IMR-90 (cell line): ENCODE results near the gene DHRS3. TPM values are rescaled to one million over a fixed set of nuclear protein-coding genes. Genes with fewer than 3 reads are reported as not detected.

ENCODE experiments used
- ATAC-seq: fragments of 200-7000 bp; cut with Tn5 transposase; 2 replicates; pipeline ENCODE4 v1.9.1; 2020; ENCODE audit warnings: low read depth, mild to moderate bottlenecking, moderate library complexity
- BruUV-seq: library from RNA; stranded (reverse); fragments of 400-500 nt; replicated peaks from 2 replicates; lab custom pipeline; 2021; lab: Mats Ljungman, UMichigan
- CTCF ChIA-PET: fragments of 300-600 bp; formaldehyde crosslinking; extraction: SDS; loops from one replicate; lab custom pipeline; 2021; ENCODE audit warnings: antibody characterized with exemption; lab: Yijun Ruan, JAX
- POLR2A ChIA-PET: fragments of 300-600 bp; sonication (Branson Sonifier 250); formaldehyde crosslinking; loops from one replicate; lab custom pipeline; 2022; ENCODE audit warnings: antibody characterized with exemption; ENCODE audit not compliant: unreplicated experiment; lab: Charles Lee
- DNase-seq: peaks from one replicate; pipeline ENCODE4 v3.0.0; 2013
- H2AFZ ChIP-seq: replicated peaks from 2 replicates; pipeline ENCODE3; 2013; ENCODE audit warnings: low read length, mild to moderate bottlenecking; ENCODE audit not compliant: poor library complexity
- H2AK5ac ChIP-seq: 2 replicates; pipeline ENCODE4 v1.6.1; 2013; ENCODE audit warnings: low read depth, low read length, inconsistent platforms
- H2AK9ac ChIP-seq: replicated peaks from 2 replicates; pipeline ENCODE3; 2013; ENCODE audit warnings: mild to moderate bottlenecking, low read depth, low read length, moderate library complexity; ENCODE audit not compliant: poor library complexity
- H2BK120ac ChIP-seq: 2 replicates; pipeline ENCODE4 v1.6.1; 2013; ENCODE audit warnings: low read depth, low read length, inconsistent platforms
- H2BK15ac ChIP-seq: 3 replicates; pipeline ENCODE4 v1.6.1; 2013; ENCODE audit warnings: low read depth, low read length, inconsistent platforms
- H2BK20ac ChIP-seq: 2 replicates; pipeline ENCODE4 v1.6.1; 2013; ENCODE audit warnings: low read depth, mild to moderate bottlenecking, inconsistent platforms, low read length, moderate library complexity
- H2BK5ac ChIP-seq: 2 replicates; pipeline ENCODE4 v1.6.1; 2013; ENCODE audit warnings: mild to moderate bottlenecking, low read depth, low read length, inconsistent platforms; ENCODE audit not compliant: poor library complexity, severe bottlenecking
- H3K14ac ChIP-seq: replicated peaks from 2 replicates; pipeline ENCODE4 v1.6.1; 2013; ENCODE audit warnings: low read depth, low read length, inconsistent platforms
- H3K18ac ChIP-seq: 2 replicates; pipeline ENCODE4 v1.6.1; 2013; ENCODE audit warnings: low read depth, low read length, control low read depth
- H3K23ac ChIP-seq: 2 replicates; pipeline ENCODE4 v1.6.1; 2013; ENCODE audit warnings: low read depth, low read length, inconsistent platforms
- H3K27ac ChIP-seq: 2 replicates; pipeline ENCODE4 v1.5.1; 2013; ENCODE audit warnings: mild to moderate bottlenecking, control low read depth, low read length; ENCODE audit not compliant: insufficient read depth
- H3K27me3 ChIP-seq: 2 replicates; pipeline ENCODE4 v1.6.1; 2013; ENCODE audit warnings: low read length; ENCODE audit not compliant: control insufficient read depth, insufficient read depth
- H3K36me3 ChIP-seq: 2 replicates; pipeline ENCODE4 v1.6.1; 2013; ENCODE audit warnings: low read length, mixed read lengths; ENCODE audit not compliant: control insufficient read depth, insufficient read depth
- H3K4ac ChIP-seq: 2 replicates; pipeline ENCODE4 v1.6.1; 2013; ENCODE audit warnings: low read depth, low read length, inconsistent platforms
- H3K4me1 ChIP-seq: 2 replicates; pipeline ENCODE4 v1.6.1; 2013; ENCODE audit warnings: low read length, mixed read lengths; ENCODE audit not compliant: control insufficient read depth, insufficient read depth
- H3K4me2 ChIP-seq: 2 replicates; pipeline ENCODE4 v1.6.1; 2013; ENCODE audit warnings: low read depth, mild to moderate bottlenecking, control low read depth, low read length, moderate library complexity
- H3K4me3 ChIP-seq: 2 replicates; pipeline ENCODE4 v1.5.1; 2013; ENCODE audit warnings: low read depth, mild to moderate bottlenecking, control low read depth, low read length, moderate library complexity; ENCODE audit not compliant: insufficient read depth
- H3K56ac ChIP-seq: 2 replicates; pipeline ENCODE4 v1.6.1; 2013; ENCODE audit warnings: low read length, inconsistent platforms; ENCODE audit not compliant: insufficient read depth; ENCODE audit errors: extremely low read depth
- H3K79me1 ChIP-seq, 2 experiments: 2 replicates each; pipeline ENCODE4 v1.6.1; 2013; ENCODE audit warnings: low read length in 2 of 2, inconsistent platforms in 1 of 2, low read depth in 1 of 2
- H3K9ac ChIP-seq: 2 replicates; pipeline ENCODE4 v1.6.1; 2013; ENCODE audit warnings: low read depth, low read length, control low read depth
- H3K9me1 ChIP-seq: 2 replicates; pipeline ENCODE4 v1.6.1; 2013; ENCODE audit warnings: low read length, inconsistent platforms; ENCODE audit not compliant: insufficient read depth
- H3K9me3 ChIP-seq: 2 replicates; pipeline ENCODE4 v1.6.1; 2013; ENCODE audit warnings: low read length; ENCODE audit not compliant: control insufficient read depth, insufficient read depth
- H4K20me1 ChIP-seq: 2 replicates; pipeline ENCODE4 v1.6.1; 2013; ENCODE audit warnings: low read length, inconsistent platforms; ENCODE audit not compliant: insufficient read depth
- H4K5ac ChIP-seq: 2 replicates; pipeline ENCODE4 v1.6.1; 2013; ENCODE audit warnings: mild to moderate bottlenecking, low read depth, low read length, control low read depth
- H4K8ac ChIP-seq, 2 experiments: 2 replicates each; pipeline ENCODE4 v1.6.1; 2013; ENCODE audit warnings: low read depth in 2 of 2, low read length in 2 of 2, control low read depth in 1 of 2, inconsistent platforms in 1 of 2
- H4K91ac ChIP-seq: 2 replicates; pipeline ENCODE4 v1.6.1; 2013; ENCODE audit warnings: low read depth, low read length, inconsistent platforms; ENCODE audit not compliant: insufficient read depth
- BHLHE40 ChIP-seq: fragments of 150-350 bp; IDR thresholded peaks from 2 replicates; pipeline ENCODE4 v1.6.1; 2016; ENCODE audit warnings: mild to moderate bottlenecking, low read depth, low read length
- CHD1 ChIP-seq: IDR thresholded peaks from 2 replicates; pipeline ENCODE4 v1.6.1; 2012; ENCODE audit warnings: low read depth, low read length, improper control_type of control experiment
- CTCF ChIP-seq: conservative IDR thresholded peaks from 2 replicates; pipeline ENCODE4 v1.5.1; 2012; ENCODE audit warnings: mild to moderate bottlenecking, low read depth, low read length, improper control_type of control experiment
- MAZ ChIP-seq: IDR thresholded peaks from 2 replicates; pipeline ENCODE4 v1.6.1; 2012; ENCODE audit warnings: low read depth, mild to moderate bottlenecking, low read length, improper control_type of control experiment, moderate library complexity, borderline replicate concordance
- MXI1 ChIP-seq: IDR thresholded peaks from 2 replicates; pipeline ENCODE4 v1.6.1; 2012; ENCODE audit warnings: low read depth, mild to moderate bottlenecking, low read length, moderate library complexity, borderline replicate concordance
- RCOR1 ChIP-seq: IDR thresholded peaks from 2 replicates; pipeline ENCODE4 v1.6.1; 2012; ENCODE audit warnings: mild to moderate bottlenecking, low read length, improper control_type of control experiment; ENCODE audit not compliant: insufficient replicate concordance
- SMC3 ChIP-seq: fragments of 150-350 bp; IDR thresholded peaks from 2 replicates; pipeline ENCODE4 v1.6.1; 2016; ENCODE audit warnings: low read depth, mild to moderate bottlenecking, antibody characterized with exemption, low read length, moderate library complexity
- WGBS, 2 experiments: methylation state at CpG; one replicate each; pipeline versions ENCODE4 v1.1.5 to v1.1.7; 2013; ENCODE audit warnings: missing lambda C conversion rate in 2 of 2; ENCODE audit not compliant: insufficient read length in 1 of 2; ENCODE audit errors: extremely low coverage in 2 of 2; 5-methylcytosine and 5-hydroxymethylcytosine counted together
- dilution Hi-C: fragments of 300-500 bp; cut with HindIII; formaldehyde crosslinking; loops from one replicate; pipeline ENCODE4 v1.14.3; 2018; ENCODE audit warnings: low sequenced_read_pairs; ENCODE audit not compliant: unreplicated experiment
- in situ Hi-C: fragments of 300-500 bp; cut with MboI; formaldehyde crosslinking; loops from 3 replicates; pipeline ENCODE4 v1.14.3; 2019; ENCODE audit warnings: low sequenced_read_pairs, inconsistent platforms, mixed read lengths
- intact Hi-C: fragments of 100-400 bp; cut with micrococcal nuclease; formaldehyde crosslinking; loops from 2 replicates; pipeline ENCODE4 v1.10.0; 2022
- polyA plus RNA-seq, 3 experiments: library from polyadenylated mRNA; depleted of rRNA; stranded (reverse); fragments of >200 nt; gene quantifications; 2 replicates each; pipeline ENCODE4 v1.2.3, GENCODE V29; 2012; ENCODE audit warnings: low replicate concordance in 1 of 3
- total RNA-seq: library from RNA; depleted of rRNA; stranded (reverse); fragments of >200 nt; gene quantifications from 2 replicates; pipeline ENCODE4 v1.2.3, GENCODE V29; 2012

DHRS3 gene
- total and polyA plus RNA-seq, 2 of the 4 experiments (the other 2 are of a cell fraction), result 11.2 to 14.5 TPM

DNA sequence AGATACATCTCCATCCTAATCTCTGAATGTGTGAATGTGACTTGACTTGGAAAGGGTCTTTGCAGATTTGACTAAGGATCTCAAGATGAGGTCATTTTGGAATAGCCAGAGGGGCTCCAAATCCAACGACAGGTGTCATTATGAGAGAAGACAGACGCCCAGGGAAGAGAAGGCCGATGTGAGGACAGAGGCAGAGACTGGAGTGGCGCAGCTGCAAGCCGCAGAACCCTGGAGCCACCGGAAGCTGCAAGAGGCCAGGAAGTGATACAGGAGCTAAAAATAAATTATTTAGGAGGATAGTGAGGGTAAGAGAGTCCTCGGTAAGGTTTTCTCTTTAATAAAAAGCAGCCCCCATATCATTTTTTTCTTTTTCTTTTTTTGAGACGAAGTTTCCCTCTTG lies 16.1 kb upstream of the DHRS3 start:
- dilution Hi-C loops (no loop called here), in situ Hi-C loops (no loop called here), intact Hi-C loops (no loop called here)
- ATAC-seq (no peak), DNase-seq (no peak)
- Histone ChIP-seq H3K9ac (no peak overlapping the region), H2AFZ (no peak overlapping the region), H3K14ac (no peak overlapping the region), H2BK15ac (no peak overlapping the region), H3K9me1 (no peaks in the 10 kb centered on the region), H3K79me1 (no peaks in the 10 kb centered on the region), H3K27me3 (peaks cover 32% of the 10 kb centered on the region), H2BK120ac (no peak overlapping the region), H2BK20ac (no peak overlapping the region), H4K5ac (no peak overlapping the region), H3K23ac (no peak overlapping the region), H2AK5ac (no peak overlapping the region), H3K4me2 (no peak overlapping the region), H2BK5ac (no peak overlapping the region), H3K27ac (no peak overlapping the region), H3K56ac (no peak overlapping the region), H3K4me1 (peaks cover 3% of the 10 kb centered on the region; the same call in 1 of the 2 replicates), H3K9me3 (peaks cover 8% of the 10 kb centered on the region), H4K8ac (no peak overlapping the region), H4K20me1 (no peaks in the 10 kb centered on the region), H3K4ac (no peak overlapping the region), H4K91ac (no peak overlapping the region), H2AK9ac (no peak overlapping the region), H3K4me3 (no peak overlapping the region), H3K18ac (no peak overlapping the region), H3K36me3 (no peaks in the 10 kb centered on the region)
- ChIA-PET CTCF (interaction anchor here (0.6 kb wide), 1 partner anchor 335 kb away, joined by 3 read pairs; no protein-coding TSS in a partner anchor), POLR2A (no interaction called here)
- 100% methylated on average over 2 of the region's 8 CpGs; no CpG with 5 or more reads in 1 of the 2 experiments for WGBS, 2 experiments
- TF ChIP-seq SMC3 (no peak), BHLHE40 (no peak), RCOR1 (no peak), CHD1 (no peak), MXI1 (no peak), MAZ (no peak), CTCF (no peak)
- BruUV-seq, result no TSS peak
